C4-2B (cell line): ENCODE measurements around the gene HSH2D.
"Not testable (repeated sequence)": the region's sequence is repeated elsewhere in the genome, so short reads cannot be mapped to it uniquely, and the experiment has no call there.

Experiments used
- H3K27ac ChIP-seq: fragments of 450-650 bp; 2 replicates; pipeline ENCODE4 v1.5.1; 2017
- CTCF ChIP-seq: fragments of 450-650 bp; conservative IDR thresholded peaks from 2 replicates; pipeline ENCODE4 v1.5.1; 2017; ENCODE audit warnings: mild to moderate bottlenecking
- ZFX ChIP-seq: fragments of 450-650 bp; IDR thresholded peaks from 2 replicates; pipeline ENCODE4 v1.6.1; 2017

HSH2D gene

GRCh38 chr19:16170134-16170533, 26.6 kb downstream of the HSH2D start:
- TF ChIP-seq ZFX (no peak), CTCF (no peak)
- no peak overlapping the region for H3K27ac ChIP-seq

GRCh38 chr19:16175954-16176353, 32.5 kb downstream of the HSH2D start:
- TF ChIP-seq CTCF: no peak
- TF ChIP-seq ZFX: no peak

GRCh38 chr19:16178866-16179265, 35.4 kb downstream of the HSH2D start:
- not testable (repeated sequence) for H3K27ac ChIP-seq

More at GRCh38 chr19:16175954-16176353, 32.5 kb downstream of the HSH2D start:
- H3K27ac ChIP-seq: no peak overlapping the region

GRCh38 chr19:16180611-16181010, 37.1 kb downstream of the HSH2D start:
- H3K27ac ChIP-seq: no peak overlapping the region
- no peak for TF ChIP-seq ZFX
- TF ChIP-seq CTCF: no peak

GRCh38 chr19:16184665-16185122, 41.2 kb downstream of the HSH2D start:
- TF ChIP-seq ZFX (no peak), CTCF (no peak)
- H3K27ac ChIP-seq: peak overlapping the region; percentile 79

GRCh38 chr19:16185123-16185767, 41.8 kb downstream of the HSH2D start, which contains the start of gene FAM32A:
Gene FAM32A, plus strand, starts transcription at chr19:16185410. Its CDS starts 33 bp downstream, at chr19:16185443.
- TF ChIP-seq CTCF (no peak), ZFX (peak; percentile 47; the same call in 1 of the 2 replicates)

GRCh38 chr19:16185768-16186123, 42.3 kb downstream of the HSH2D start:
- H3K27ac ChIP-seq: peak overlapping the region; percentile 79
- TF ChIP-seq CTCF (no peak; the same call in 1 of the 2 replicates), ZFX (no peak)

More at GRCh38 chr19:16185123-16185767, 41.8 kb downstream of the HSH2D start, which contains the start of gene FAM32A:
- H3K27ac ChIP-seq: peak within 1 kb of the TSS; percentile 79

GRCh38 chr19:16188521-16188920, 45.0 kb downstream of the HSH2D start:
- no peak for TF ChIP-seq ZFX
- TF ChIP-seq CTCF: no peak
- H3K27ac ChIP-seq: no peak overlapping the region
